Measurements from ENCODE around the gene CACNA1C.

Gene CACNA1C

DNA sequence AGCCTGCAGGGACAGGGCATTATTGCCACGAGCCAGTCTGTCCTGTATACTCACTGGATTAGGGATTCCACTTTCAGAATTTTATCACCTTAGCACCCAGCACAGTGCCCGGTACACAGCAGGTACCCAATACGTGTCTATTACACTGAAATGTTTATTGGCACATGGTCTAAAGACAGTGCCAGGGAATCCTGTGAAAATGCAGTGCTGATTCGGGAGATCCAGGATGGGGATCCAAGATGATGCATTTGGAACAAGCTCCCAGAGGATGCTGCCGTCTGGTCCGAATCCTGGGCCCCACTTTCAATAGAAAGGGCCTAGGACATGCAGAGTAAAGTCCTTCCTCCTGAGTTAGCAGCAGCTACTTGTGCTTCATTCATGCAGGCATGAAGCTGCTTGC, 230.7 kb downstream of the CACNA1C start:
- DNase-seq (ENCODE audit: low read depth), result no peak

DNA sequence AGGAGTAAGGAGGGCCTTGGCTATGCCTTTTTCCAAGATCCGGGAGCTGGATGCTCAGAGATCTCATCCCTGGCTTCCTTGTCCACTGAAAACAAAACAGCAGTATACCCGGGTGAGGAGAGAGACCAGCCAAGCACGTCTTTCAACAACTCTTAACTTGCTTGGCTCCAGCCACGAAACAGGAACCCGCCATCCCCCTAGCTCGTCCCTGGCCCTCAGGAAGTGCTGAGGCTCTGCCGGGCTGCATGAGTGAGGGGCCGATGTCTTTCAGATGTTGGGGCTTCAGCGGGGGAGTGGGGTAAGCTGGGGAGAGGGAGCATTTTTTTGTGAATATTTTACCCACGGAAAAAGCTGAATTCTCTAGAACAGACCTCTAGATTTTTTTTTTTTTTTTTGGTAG, 231.1 kb downstream of the CACNA1C start:
- no peak for DNase-seq (ENCODE audit: low read depth)

DNA sequence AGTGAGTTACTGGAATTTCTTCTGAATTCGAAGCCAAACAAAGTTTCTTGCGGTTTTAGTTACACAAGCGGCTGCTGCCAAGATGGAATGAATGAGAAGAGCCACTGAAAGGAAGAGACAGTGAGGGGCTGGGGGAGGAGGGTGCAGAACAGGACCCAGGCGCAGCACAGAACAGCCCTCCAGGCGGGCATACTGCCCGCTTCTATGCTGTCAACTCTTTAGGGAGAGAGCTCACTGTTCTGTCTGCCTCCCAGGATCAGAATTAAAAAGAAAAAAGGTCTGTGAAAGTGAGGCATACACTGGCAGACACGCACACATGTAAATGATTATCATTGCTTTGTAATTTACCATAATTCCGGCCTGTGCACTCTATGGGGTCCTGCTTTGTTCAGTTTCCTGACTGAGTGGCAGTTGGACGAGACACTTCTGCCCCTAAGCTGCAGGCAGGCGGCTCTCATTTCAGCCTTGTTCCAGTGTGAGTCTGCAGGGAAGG, 231.6 kb downstream of the CACNA1C start:
- no peak for DNase-seq (ENCODE audit: low read depth)

DNA sequence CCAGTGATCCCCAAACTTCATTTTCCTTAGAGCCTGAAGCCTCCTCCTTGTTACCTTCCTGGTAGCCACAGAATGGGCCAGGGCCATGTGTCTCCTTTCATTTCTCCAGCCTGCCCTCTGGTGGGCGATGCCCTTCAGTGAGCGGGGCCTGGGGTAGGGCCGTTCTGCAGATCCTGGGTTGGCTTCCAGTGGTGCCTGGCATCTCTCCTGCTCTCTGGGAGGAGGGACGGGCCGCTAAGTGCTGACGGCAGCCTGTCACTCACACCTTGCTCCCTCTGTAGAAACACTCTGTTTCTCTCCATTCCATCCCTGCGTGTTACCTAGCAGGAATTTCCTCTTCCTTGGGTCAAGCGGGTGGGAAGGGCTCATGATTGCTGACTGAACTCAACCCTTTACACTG, 232.1 kb downstream of the CACNA1C start:
- DNase-seq (ENCODE audit: low read depth), result no peak

DNA sequence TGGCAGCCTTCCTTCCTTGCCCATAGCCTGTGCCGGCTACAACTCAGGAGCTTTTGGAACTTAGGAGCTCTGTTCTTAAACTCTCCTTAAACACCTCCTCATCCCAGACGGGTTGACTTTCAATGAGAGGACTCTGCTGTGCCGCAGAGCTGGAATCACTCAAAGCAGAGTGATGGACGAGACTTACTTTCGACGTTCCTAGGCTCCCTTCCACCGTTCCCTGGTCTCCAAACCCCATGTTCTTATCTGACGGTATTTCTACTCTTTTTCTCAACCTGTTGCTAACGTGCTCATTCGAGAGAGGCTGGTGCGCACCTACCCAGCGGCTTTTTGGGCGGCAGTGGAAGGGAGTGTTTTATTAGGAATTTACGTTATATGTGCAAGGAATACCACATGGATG, 232.7 kb downstream of the CACNA1C start:
- DNase-seq (ENCODE audit: low read depth), result no peak

DNA sequence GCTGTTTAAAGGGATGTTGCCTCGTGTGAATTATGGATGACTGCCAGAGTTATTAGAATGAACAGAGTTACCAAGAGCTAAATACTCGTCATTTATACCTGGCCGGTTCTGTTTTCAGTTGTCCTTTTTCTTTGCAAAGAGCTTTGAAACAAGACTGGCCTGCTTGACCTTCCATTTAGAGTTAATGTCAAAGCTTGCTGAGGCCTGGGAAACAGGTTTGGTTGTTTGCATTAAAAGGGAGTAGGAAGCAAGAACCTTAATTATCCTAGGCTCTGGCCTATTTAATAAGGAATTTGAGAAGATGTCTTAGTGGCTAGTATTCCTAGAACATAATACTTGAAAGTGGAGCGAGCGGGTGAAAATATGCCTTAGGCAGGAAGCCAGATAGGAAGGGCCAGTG, 233.3 kb downstream of the CACNA1C start:
- no peak for DNase-seq (ENCODE audit: low read depth)

DNA sequence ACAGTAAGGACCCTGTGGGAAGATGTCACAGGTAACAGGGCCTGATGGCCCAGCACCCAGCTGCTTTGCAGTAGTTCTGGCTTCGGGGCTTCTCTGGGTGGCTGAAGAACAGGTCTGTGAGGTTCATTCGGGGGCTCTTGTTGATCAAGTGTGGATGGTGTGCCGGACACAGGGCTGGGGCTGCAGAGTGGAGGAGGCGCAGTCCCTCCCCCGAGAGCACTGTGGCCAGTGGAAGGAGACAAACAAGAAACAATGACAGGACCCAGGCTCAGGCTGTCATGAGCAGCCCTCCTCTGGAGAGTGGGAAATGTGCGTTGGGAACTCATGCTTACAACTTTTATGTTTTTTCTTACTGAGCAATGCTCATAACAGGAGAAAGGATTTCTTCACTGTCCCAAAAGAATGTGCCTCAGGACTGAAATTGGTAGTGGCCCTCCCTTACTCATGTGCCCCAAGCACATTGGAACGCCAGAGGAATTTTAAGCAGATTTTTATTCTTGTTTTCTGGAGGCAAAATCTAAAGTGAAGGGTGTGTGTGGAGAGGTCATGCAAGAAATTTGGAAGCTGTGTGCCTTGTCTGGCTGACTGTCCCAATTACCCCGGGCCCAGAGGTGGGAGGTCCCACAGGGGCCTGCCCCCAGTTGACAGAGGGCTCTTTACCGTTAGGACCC, 233.8 kb downstream of the CACNA1C start:
- no peak for DNase-seq (ENCODE audit: low read depth)

DNA sequence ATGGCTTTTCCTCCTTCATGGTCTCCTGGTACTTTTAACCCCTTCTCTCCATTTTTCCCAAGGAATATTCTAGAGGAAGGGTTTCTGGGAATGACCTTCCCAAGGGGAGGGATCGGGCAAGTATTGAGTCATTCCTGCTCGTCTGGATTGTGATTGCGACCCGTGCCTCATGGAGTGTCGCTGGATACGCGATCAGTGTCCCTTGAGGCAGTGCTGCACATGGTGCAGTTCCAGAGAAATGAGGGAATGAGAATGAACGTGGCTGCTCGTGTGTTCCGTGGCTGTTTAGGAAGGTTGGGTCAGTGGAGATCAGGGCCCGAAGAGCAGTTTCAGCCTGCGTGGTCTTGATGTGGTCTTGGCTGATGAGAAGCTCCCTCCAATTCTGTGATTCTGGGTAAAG, 234.4 kb downstream of the CACNA1C start:
- DNase-seq (ENCODE audit: low read depth), result no peak

DNA sequence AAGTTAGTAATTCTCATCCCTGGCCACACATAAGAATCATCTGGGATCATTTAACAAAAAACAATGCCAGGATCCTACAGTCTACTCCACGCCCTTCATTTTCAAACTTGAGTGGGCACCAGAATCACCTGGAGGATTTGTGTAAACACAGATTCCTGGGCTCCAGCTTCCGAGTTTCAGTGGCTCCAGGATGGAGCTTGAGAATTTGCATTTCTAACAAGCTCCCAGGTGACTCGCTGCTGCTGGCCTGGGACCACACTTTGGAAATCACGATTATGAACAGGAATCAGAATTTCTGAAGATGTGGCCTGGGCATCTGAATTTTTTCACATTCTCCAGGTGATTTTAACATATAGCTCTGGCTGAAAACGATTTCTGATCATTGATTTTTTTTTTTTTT, 234.8 kb downstream of the CACNA1C start:
- DNase-seq (ENCODE audit: low read depth), result no peak

DNA sequence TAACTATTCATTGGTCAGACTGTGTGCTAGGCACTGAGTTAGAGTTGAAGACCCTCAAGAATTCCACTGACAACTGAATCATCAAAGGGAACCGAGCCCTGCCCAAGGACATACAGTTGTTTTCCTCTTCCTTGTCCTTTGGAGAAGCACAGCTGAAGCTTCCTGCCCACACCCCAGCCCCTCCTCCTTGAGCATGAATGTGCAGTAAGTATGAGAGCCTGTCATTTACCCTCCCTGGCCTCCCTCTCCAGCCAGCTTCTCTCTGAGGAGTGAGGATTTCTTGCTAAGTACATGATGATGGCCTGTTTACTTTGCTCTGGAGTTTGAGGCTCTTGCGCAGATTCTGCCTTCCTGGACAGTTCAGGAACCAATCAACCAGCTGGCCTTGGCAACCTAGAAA, 235.2 kb downstream of the CACNA1C start:
- DNase-seq (ENCODE audit: low read depth), result no peak

DNA sequence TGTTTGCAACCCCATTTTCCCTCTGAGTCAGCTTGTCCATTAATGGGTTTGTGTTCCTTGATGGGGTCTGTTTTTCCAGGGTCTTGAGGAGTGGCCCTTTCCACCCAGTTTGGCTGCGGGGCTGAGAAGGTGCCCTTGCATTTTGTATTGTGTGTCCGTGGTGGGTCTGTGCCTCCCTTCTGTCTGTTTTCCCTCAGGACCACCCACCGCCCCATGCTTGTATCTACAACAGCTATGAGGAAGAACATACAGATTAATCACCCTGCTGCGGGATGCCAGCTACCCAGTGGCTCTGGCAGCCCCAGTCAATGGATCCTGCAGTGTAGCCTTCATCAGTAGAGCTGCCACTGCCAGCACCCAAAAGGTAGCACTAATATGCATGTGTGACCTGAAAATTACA, 235.7 kb downstream of the CACNA1C start:
- DNase-seq (ENCODE audit: low read depth), result no peak

DNA sequence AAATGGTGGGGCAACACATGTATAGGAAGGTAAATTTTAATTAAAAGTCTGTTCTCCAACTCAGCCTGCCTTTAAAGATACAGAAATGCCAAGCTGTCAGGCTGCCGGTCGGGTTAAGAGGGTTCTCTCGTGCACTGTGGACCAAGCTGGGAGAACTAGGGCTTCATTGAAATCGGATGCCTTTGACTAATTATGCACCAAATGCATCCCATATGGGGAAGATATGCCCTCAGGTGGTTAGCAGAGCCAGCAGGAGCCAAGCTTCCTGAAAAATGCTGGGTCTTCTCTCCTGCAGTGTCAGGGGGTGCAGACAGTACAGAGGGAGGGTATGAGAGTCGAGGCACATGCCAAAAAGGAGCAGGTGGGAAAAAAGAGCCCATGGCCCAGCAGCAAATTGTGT, 236.1 kb downstream of the CACNA1C start:
- no peak for DNase-seq (ENCODE audit: low read depth)

DNA sequence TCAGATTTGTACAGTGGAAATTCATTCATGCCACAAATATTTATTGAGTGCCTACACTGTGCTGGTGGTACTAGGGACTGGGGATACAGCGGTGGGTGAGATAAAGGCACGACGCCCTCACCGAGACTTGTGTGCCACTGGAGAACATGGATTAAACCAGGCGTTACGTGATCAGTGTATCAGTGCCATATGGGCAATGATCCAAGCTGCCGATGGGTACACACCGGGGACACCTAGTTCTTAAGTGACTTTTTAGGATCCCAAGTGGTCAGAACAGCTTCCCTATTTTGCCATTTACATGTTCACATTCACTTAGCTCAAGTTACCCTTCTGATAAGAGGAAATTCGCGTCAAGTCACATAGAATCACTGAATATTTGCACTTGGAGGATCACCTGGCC, 236.7 kb downstream of the CACNA1C start:
- no peak for DNase-seq (ENCODE audit: low read depth)

DNA sequence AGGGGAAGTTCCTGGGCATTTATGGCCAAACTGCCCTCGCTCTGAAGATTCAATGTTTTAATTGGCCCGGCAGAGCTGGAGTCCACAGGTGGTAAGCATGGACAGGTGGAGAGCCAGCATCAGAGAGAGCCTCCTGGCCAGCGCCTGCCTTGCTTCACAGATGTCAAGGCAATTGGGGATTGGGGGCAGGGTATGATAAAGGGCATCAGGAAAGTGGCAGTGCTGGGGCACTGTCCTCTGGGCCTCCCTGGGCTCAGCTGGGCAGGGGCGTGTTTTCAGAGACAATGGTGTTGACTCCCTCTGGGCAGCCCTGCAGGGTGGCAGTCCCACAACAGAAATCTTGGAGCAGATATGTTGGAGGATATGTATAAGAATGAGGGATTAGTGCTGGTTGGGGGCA, 237.3 kb downstream of the CACNA1C start:
- no peak for DNase-seq (ENCODE audit: low read depth)

DNA sequence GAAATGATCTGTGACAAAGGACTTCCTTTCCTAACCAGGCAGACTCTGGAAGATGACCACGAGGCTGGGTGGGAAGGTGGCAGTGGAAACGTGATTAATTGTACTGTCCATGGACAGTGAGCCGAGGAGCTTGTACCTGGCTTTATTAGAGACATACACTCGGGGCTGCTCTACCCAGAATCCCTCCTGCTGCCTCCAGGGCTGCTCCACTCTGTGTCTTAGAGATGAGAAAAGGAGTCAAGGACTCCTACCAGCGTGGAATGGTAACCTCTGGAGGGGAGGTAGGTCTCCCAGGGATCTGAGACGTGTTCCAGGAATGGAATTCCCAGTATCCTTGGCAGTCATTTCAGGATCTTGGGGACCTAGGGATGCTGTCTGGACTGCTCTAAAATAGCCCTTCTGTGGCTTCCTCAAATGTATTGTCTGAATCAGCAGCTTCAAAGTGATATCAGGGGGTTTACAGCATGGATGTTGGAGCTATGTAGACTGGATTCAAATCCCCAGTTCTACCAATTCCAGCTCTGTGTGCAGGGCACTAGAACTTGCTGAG, 237.8 kb downstream of the CACNA1C start:
- no peak for DNase-seq (ENCODE audit: low read depth)

DNA sequence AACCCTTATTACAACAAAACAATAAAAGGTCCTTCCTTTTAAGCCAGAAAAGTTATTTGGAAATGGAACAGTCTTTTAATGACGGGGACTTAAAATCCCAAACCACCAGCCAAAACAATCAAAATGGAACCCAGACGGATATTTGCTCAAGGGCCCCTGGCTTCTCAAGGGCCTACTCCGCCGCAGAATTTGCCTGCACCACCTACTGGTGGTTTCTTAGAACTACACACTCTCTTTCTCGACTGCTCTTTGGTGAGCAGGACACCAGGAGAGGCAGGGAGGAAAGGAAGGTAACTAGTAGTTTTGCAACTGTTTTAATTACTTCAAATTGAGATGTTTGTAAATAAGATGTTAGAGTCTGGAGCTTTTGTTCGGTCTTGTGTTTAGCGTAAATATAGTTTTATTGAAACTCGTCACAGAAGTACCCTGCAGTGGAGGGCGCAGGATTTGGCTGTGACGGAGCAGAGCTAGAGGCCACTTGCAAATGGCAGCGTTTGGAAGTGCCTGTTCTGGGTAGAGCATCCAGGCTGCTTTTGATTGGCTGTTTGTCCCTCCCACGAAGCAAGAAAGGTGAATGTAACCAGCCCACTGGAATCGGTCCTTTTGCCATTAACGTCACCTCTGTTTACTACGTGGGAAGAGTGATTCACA, 238.5 kb downstream of the CACNA1C start:
- no peak for DNase-seq (ENCODE audit: low read depth)

DNA sequence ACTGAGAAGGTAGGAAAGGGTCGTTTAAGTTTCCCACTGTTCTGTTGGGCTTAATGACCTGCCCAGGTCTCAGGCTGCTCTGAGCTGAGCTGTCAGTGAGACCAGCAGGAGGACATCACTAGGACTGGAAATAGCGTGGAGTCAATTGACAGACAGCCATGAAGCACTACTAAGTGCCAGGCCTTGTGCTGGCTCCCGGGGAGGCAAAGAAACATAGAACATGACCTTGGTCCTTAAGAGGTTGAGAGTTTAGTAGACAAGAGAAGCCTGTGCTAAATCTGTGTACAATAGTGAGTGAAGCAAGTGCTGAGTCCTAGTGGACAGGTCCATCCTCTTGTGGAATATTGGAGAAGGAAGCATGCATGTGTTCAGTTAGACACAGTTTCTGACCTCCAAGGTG, 239.2 kb downstream of the CACNA1C start:
- DNase-seq (ENCODE audit: low read depth), result no peak

DNA sequence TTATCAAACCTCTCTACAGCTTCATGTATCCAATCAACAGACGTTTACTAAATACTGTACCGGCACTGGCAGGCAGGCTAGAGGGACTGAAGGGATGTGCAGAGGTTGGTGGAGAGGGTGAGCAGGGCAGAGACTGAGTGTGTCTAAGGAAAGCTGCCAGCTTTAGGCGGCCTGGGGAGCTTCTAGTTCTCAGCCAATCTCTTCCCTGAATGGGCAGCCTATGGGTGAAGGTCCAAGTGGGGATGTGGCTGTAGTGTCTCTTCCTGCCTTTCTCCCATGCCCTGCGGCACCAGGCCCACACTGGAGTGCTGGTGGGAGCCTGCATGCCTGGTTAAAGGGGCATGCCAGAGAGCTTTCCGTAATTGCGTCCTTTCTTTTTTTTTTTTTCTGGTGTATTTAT, 239.8 kb downstream of the CACNA1C start:
- DNase-seq (ENCODE audit: low read depth), result no peak

DNA sequence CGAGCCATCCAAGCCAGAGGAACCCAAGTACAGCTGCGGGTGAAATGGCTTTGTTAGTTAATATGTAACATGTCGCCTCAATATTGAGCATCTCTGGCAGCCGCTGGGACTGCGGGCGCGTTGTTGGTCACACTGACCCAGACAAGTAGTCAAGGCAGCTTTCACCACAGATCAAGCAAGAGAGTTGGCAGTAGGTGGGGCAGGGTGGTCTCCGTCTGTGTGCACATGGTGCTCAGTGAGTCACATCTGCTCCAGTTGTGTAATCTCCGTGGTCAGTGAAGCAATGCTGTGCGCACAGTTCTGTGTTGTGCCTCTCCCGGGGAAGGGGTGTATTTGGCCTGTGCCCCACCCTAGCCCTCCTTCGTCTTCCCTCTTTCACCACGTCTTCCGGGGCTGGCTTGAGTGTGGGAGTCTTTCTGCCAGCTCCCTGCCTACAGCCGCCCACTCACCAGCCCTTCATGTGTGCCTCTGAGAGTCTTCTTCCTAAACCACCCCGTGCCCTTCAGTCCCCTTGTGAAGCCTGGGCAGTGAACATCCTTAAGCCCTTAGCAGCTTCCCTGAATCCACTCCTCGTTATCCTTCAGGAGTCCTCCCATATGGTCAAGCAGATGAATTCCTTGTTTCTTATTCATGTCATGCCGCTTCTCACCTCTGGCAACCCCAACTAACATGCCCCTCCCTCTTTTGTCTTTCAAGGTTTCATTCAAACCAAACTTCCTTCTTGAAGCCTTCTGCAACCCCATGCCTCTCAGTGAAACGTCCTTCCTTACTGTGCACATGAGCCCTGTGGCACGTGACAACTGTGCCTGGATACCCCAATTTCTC, 242.1 kb downstream of the CACNA1C start:
- DNase-seq (ENCODE audit: low read depth), result no peak

DNA sequence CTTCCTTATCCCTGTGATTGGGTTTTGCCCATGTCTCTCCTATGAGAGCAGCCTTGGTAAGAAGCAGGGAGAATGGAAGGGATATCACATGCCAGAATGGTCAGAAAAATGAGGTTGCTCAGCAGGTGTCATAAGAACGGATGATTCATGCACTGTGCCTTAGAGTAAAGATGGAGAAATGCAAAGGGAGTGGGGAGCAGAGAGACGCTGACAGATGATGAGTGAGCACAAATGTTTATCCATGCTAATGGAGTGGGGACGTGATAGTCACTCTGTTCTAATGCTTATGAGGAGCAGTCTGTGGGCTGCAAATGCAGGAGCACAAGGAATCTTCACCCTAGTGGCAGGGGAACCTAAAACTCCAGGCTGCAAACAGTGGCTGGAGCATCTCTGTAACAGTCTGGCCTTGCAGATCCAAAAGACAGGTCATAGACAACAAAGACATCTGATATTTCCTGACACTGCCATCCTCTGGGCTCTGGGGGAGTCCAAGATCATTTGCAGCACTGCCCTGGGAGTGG, 243.2 kb downstream of the CACNA1C start:
- no peak for DNase-seq (ENCODE audit: low read depth)

DNA sequence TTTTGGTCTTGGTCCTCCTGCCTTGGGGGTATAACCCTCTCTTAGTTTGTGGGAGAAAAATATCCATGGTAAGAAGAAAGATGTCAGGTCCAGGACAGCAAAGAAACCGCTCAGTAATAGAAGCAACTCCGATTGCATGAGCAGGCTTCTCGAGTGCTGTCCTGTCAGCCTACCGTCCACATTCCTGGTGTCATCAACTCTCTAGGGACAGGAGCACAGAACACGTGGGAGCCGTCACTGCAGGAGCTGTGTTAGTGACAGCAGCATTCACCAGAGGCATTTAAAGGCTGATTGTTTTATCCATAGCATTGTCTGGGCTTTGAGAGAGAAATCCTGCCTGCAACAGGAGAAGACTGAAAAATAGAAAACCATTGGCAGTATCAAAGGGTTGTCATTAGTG, 244.2 kb downstream of the CACNA1C start:
- no peak for DNase-seq (ENCODE audit: low read depth)

DNA sequence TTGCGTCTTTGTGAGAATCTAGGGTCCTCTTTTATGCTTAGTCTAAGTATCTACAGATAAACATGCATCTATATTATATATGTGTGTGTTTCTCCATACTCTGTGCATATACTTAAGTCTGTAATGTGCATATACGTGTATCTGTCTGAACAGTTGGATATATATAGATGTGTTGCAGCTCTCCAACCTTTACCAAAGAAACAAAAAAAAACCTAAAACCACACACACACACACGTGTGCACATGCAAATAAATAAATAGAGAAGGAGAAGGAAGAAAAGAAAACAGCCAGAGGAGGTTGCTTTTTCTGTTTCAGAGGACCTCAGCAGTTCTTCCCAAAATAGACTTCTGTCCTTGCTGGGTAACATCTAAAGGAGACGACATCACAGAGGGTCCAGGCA, 244.9 kb downstream of the CACNA1C start:
- DNase-seq (ENCODE audit: low read depth), result no peak
